OCI-M2 (cell line): ENCODE results near the gene EIF2S2.

Experiments
- DNase-seq: peaks from one replicate; lab custom pipeline; 2025; ENCODE audit not compliant: unreplicated experiment; lab: John Stamatoyannopoulos, UW

EIF2S2 gene

DNA sequence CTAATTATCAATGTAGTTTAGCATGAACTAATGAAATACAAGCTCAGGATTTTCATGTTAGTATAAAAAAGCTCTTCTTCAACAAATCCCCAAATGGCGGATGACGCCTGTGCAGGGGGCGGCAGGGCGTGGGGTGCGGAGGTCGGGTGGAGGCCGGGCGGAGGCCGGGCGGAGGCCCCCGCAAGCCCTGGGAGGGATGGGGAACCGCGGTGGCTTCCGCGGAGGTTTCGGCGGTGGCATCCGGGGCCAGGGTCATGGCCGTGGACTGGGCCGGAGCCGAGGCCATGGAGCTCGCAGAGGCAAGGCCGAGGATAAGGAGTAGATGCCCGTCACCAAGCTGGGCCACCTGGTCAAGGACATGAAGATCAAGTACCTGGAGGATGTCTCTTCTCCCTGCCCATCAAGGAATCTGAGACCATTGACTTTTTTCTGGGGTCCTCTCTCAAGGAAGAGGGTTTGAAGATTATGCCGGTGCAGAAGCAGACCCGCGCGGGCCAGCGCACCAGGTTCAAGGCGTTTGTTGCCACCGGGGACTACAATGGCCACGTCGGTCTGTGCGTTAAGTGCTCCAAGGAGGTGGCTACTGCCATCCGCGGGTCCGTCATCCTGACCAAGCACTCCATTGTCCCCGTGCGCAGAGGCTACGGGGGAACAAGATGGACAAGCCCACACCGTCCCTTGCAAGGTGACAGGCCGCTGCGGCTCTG lies 10.4 kb upstream of the EIF2S2 start:
- DNase-seq, result no peak

DNA sequence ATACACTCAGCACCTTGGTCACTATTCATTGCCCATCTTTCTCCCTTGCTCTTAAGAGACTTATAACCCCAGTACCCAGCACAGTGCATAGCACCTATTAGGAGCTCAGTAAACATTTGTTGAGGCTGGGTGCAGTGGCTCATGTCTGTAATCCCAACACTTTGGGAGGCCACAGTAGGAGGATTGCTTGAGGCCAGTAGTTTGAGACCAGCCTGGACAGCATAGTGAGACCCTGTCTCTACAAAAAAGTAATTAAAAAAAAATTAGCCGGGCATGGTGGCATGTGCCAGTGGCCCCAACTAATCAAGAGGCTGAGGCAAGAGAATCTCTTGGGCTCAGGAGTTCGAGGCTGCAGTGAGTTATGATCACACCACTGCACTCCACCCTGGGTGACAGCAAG lies 8.2 kb upstream of the EIF2S2 start:
- DNase-seq, result no peak

DNA sequence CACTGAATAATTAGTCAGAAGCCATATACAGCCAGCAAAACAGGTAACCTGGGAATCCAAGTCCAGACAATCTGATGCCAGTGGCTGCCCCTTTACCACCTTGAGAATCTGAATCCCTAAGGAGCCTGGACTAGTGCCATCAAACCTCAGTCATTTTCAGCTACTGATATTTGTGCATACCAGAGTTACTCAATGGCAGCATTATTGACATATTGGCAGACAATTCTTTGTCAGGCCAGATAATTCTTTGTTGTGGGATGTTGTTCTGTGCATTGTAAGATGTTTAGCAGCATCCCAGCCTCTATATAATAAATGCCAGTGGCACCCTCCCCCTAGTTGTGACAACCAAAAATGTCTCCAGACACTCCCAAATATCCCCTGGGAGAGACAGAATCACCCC lies 3.2 kb upstream of the EIF2S2 start:
- no peak for DNase-seq

DNA sequence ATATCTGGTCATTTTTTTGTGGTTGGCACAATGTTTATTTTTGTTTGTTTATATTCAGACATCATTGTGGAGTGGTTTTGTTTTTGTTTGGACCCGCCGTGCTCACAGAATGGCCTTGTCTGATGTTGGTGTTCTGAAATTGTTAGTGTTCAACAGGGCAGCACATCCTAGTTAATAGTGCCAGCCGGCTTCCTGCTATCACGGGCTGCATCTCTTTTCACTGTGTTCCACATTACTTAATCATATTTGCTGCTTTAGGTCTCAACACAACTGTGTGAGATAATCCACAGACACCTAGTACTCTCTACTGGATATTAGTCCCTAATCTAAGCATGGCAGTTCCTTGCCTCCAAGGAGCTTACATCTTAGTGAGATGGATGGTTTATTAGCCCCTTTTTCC lies 2.8 kb upstream of the EIF2S2 start:
- DNase-seq, result no peak

DNA sequence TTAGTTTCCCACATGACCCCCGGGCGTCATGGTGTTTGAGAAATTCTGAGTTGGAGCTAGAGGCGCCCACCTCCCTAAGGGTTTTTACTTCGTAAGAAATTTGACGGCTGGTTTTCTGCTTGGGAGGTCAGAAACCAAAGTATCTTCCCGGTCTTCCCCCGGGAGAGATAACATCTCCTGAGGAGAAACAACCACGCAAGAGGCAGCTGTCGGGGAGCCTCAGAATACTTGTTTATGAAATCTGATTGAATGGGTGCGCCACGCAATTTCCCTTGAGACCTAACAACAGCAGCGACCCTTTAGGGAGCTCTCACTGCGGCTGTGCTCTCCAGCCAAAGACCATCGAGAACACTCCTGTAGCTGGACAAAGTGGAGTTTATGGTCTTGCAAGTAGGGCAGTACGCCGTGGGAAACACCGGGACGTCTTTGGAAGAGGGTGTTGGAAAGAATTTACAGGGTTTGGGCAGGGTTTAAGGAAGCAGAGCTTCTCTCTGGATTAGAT lies 608 bp upstream of the EIF2S2 start:
- DNase-seq, result no peak

DNA sequence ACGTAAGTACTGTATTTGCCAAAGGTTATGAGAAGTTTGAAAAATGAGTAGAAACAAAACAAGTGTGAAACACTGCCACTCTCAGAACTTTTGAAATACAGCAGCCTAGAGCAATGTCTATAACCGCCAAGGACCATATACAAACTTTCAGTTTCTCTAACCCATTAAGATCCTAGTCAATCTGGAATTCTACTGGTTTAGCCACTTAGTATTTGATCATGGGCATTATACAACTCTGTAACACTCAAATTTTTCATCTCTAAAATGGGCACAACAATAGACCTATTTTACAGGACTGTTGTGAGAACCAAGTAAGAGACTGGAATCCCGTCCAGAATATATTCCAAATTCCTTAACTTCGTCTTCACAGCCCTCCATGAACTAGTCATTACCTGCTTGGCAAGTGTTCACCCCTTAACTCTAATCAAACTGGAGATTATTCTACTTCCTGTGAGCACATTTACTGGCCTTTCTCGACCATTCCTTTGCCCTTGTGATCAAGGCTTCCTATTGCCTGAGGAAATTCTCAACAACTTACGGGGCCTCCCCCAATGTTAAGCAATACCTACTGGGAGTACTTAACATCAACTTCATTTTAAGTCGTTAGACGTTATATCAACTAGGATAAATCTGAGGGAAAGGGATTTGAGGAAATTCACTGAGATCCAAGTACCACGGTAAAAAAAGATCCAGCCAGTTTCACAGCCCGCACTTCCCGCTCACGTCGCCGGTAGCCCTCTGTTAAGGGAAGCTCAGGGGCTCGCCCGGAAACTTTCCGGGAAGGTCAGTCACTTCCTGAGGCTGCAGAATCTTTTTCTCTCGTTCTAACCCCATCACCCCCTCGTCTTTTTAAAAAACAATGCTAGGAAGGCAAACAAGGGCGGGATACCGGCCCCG lies 1.1 kb downstream of the EIF2S2 start:
- no peak for DNase-seq

DNA sequence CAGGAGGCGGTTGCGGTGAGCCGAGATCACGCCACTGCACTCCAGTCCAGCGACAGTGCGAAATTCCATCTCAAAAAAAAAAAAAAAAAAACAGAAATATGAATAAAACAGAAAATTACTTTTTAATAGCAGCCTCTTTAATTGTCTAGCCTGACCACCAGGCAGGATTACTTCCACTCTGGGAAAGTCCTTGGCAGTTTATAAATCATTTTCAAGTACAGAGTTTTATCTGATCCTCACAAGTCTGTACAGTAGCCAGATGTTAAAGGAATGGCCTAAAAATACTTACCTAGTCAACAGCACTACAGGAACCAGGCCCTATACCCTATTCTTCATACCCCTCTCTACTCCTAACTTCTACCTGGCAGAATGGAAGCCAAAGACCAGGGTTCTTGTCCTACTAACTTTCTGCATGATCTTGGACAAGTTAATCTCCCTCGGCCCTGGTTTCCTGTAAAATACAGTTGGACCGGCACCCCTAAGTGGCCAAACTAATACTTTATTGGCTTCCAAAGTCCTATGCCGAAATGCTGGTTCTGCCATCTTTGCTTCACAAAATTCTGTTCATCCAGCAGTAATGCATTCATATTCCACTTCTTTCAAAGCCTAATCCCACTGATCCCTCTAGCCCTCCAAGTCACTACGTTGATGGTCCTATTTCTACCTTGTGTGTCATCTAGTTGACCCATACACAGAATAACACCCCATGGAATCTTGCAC lies 1.9 kb downstream of the EIF2S2 start:
- DNase-seq, result no peak

DNA sequence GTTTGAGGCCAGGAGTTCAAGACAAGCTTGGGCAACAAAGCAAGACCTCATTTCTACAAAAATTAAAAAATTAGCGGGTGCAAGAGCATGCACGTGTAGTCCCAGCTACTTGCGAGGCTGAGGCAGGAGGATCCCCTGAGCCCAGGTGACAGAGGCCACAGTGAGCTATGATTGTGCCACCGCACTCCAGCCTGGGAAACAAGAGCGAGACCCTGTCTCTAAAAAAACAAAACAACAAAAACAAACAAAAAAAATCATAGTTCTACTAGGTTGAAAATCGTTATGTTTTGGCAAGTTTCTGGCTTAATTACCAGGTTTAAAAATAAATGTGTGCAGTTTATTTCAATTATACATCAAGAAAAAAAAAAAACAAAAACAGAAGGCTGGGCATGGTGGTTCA lies 2.6 kb downstream of the EIF2S2 start:
- no peak for DNase-seq

DNA sequence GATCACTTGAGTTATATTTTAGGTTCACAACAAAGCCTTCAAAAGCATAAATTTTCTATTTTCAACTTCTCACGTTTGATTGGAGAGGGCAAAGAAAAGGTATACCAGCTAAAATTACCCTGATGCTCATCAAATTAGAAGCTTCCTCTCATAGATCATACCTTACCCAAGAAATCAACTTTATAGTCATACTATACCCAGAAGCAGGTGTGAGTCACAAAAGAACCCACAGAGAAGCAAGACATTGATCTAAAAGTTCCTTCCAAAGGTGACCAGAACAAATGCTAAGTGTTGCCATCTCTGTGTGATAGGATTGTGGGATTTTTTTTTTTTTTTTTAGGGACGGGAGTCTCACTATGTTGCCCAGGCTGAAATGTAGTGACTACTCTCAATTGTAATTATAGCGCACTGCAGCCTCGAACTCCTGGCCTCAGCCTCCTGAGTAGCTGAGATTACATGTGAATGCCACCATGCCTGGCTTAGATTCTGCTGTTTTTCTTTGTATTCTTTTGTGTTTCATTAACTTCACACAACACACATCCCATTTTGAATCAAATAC lies 3.3 kb downstream of the EIF2S2 start:
- no peak for DNase-seq

DNA sequence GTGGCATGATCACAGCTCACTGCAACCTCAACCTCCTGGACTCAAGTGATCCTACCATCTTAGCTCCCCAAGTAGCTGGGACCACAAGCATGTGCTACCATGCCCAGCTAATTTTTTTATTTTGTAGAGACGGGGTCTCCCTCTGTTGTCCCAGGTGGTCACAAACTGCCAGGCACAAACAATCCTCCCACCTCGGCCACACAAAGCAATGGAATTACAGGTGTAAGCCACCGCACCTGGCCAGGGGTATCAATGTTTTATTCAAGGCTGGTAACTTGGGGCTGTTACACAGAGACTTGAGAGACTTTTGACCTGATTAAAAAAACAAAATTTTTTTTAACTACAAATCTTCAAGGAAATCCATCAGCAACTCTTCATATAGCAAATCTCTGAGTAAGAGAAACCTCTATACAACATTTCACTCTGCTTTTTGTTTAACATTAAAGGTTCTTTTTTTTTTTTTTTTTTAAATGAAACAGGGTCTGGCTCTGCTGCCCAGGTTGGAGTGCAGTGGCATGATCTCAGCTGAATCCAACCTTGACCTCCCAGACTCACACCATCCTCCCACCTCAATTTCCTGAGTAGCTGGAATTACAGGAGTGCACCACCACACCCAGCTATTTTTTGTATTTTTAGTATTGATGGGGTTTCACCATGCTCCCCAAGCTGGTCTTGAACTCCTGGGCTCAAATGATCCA lies 5.9 kb downstream of the EIF2S2 start:
- DNase-seq, result no peak

DNA sequence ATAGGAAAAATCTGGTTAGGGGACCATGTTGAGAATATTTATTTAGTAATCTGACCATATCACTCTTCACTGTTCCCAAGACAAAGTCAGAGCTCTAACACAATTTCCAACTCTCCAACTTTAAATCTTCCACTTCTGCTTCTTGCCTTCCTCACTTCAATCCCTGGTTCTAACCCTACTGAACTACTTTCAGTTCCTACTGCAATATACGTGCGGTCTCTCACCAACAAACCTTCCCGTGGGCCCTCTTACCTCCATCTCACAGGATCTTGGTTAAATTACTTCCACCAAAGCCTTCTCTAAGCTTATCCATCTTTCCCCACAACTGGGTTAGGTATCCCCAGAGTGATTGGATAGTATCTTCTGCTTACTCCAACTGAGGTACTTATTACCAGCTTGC lies 8.0 kb downstream of the EIF2S2 start:
- no peak for DNase-seq

DNA sequence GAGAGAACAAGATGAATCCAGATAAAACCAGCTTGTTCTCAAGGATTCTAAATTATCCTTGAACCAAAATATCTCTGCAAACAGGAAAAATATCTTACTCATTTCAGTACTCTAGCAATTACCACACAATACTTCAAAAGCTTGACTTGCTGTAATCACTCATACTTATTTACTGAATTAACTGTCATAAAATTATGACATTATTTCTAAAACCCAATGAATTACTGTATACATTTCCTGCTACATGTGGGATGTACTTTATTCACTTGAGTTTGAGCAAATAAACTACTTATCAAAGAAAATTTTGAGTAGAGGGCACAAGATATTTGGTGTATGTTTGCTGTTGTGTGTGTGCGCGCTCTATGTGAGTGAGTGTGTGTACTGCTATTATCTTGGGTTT lies 9.7 kb downstream of the EIF2S2 start:
- no peak for DNase-seq

DNA sequence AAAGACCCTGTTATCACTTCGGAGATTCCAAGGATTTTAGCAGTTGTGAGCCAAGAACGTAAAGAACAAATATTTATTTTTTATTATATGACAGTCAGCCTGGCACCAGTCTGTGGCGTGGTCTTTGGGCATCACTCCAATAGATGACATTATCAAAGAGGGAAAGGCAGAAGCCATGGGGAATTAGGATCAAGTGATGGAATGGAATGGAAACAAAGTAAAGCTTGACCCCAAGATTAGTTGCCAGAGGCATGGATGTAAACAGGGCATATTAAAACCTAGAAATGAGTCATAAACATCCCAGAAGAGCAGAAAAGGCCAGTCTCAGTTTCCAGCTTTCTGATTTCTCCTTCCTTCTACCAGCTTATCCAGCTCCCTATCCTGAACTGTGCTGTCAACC lies 11.5 kb downstream of the EIF2S2 start:
- DNase-seq, result no peak

DNA sequence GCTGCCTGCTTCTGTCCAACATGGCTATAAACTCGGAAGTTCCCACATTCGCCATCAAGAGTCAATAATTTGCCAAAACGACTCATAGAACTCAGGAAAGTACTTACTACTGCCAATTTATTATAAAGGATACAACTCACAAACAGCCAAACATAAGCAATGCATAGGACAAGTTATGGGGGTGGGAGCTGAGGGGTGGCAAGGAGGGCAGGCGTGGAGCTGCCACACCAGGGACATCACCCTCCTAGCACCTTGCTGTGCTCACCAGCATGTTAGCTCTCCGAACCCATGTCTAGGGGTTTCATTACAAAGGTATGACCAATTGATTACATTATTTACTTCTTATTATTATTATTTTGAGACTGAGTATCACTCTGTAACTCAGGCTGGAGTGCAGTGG lies 12.4 kb downstream of the EIF2S2 start:
- DNase-seq, result no peak

DNA sequence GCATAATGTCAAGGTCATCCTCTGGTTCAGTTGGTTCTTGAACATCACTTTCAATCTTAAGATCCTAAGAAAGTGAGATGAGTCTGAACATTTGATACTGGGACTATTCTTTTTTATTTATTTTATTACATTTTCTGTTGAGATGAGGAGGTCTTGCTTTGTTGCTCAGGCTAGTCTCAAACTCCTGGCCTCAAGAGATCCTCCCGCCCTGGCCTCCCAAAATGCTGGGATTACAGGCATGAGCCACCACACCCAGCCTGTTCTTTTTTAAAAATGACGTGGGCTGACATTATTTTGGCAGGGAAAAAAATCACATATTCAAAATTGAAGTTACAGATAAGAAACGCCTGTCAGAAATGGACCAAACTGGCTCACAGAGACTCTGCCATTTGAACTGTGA lies 13.5 kb downstream of the EIF2S2 start:
- DNase-seq, result no peak

DNA sequence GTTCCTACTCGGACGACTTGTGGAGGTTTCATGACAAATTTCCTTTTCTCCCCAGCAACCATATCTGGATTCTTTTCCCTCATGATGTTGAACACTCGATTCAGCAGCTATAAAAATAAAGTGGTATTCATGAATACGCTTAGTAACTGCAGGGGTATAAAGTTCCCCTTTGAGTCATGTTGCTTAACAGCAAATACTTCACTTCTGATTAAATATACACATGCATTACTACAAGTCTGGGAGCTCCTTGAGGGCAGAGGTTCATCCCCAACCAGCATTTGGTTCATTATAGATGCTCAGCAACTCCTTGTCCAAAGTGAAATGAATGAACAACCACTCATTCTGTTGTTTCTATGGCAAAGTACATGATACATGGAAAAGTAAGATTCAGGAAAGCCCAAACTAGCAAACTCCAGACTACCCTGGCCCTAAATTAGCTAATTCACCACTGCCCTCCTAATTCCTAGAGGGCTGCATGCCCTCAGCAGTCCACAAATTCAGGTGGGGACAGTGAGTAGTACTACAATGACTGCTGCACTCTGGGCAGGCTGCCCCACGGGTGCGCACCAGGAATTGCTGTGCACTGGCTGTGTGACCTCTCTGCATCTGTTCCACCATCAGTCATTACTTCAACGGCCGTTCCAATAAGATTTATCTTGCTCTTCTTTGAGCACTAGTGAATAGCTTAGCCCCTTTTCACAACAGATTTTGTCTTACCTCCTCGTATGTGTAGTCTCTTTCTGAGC lies 15.2 kb downstream of the EIF2S2 start:
- DNase-seq, result no peak

DNA sequence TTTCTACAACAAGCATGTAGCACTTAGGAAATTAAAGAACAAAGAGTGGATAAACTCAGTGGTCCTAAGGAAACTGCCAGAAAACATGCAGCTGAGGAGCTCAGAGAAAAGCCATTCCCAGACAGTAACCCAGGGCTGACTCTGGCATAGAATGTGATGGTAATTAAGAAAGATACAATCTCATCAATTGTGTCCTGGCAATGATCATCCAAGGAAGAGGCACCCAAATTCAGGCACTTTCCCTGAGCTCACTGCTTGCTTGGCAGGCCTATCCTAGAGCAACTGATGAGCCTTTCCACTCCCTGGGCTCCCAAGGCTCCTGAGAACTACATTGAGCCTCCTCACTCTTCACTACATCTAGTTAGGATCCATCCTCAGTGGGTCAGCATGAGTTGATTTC lies 16.2 kb downstream of the EIF2S2 start:
- DNase-seq, result no peak

DNA sequence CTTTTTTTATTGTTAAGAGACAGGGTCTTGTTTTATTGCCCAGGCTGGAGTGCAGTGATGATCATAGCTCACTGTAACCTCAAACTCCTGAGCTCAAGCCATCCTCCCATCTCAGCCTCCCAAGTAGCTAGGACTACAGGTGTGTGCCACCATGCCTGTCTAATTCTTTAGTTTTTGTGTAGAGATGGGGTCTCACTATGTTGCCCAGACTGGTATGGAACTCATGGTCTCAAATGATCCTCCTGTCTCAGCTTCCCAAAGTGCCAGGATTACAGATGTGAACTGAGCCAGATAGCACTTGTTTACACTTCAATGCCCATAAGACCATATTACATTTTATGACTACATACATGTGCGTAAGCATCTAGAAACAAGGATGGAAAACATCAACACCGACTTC lies 18.1 kb downstream of the EIF2S2 start:
- no peak for DNase-seq

DNA sequence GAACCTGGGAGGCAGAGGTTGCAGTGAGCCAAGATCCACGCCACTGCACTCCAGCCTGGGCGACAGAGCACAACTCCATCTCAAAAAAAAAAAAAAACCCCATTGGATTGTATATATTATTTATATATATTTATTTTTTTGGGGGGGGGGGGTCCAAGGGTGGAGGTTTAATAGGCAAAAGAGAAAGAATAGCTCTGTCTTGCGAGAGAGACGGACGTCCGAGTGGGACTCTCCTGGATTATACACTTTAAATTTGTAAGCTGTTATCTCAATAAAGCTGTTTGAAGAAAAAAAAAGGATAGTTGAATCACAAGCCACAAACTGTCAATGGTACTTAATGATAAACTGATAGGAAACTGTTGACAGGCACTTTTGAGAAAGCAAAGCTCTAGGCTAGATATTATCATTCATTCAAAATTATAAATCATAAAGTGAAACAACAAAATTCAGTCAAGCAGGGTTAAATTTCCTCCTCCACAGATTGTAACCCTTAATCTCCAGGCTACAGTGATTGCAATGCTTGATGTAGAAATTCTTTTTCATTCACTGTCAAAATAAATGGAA lies 20.3 kb downstream of the EIF2S2 start:
- no peak for DNase-seq

DNA sequence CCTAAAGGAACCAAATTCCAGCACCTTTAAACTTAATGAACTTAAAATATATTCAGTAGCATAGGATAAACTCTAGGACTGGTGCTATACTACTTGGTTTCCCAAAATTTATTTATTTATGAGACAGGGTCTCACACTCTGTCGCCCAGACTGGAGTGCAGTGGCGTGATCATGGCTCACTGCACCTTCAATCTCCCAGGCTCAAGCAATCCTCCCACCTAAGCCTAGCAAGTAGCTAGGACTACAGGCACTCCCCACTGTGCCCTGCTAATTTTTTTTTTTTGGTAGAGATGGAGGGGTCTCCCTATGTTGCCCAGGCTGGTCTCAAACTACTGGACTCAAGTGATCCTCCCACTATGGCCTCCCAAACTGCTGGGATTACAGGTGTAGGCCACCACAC lies 21.4 kb downstream of the EIF2S2 start:
- no peak for DNase-seq
